Measurements from ENCODE around the gene ZFP57. TPM values are rescaled to one million over a fixed set of nuclear protein-coding genes. Genes with fewer than 3 reads are reported as not detected.

Gene ZFP57
- polyA plus RNA-seq, 4 donors: 0.14 to 0.19 (median 0.15) TPM; not detected in 1

- DNase-seq (ENCODE audit: low read depth in 4 of 4, low spot score in 3 of 4): no peak
These were observed 24.8 kb downstream of the ZFP57 start for GRCh38 chr6:29656157-29656556.

GRCh38 chr6:29655658-29656057, 25.3 kb downstream of the ZFP57 start:
- DNase-seq (ENCODE audit: low read depth in 4 of 4, low spot score in 3 of 4): no peak

- peak; percentile 45 to 58 (median 52) for DNase-seq (ENCODE audit: low read depth in 4 of 4, low spot score in 3 of 4)
These were observed 27.4 kb downstream of the ZFP57 start for GRCh38 chr6:29653452-29654038.

- DNase-seq (ENCODE audit: low read depth in 4 of 4, low spot score in 3 of 4): no peak
These were observed 28.8 kb downstream of the ZFP57 start for GRCh38 chr6:29652198-29652584.

- DNase-seq (ENCODE audit: low read depth in 4 of 4, low spot score in 3 of 4): no peak
These were observed 29.3 kb downstream of the ZFP57 start for GRCh38 chr6:29651413-29652197.

- DNase-seq (ENCODE audit: low read depth in 4 of 4, low spot score in 3 of 4): peak; percentile 96 to 98 (median 96)
These were observed 31.0 kb downstream of the ZFP57 start for GRCh38 chr6:29649701-29650673.

GRCh38 chr6:29647927-29648642, 32.9 kb downstream of the ZFP57 start:
- DNase-seq (ENCODE audit: low read depth in 4 of 4, low spot score in 3 of 4): no peak

- DNase-seq (ENCODE audit: low read depth in 4 of 4, low spot score in 3 of 4): no peak
These were observed 39.4 kb downstream of the ZFP57 start for GRCh38 chr6:29641430-29642148.

GRCh38 chr6:29637247-29637646, 43.7 kb downstream of the ZFP57 start:
- no peak for DNase-seq (ENCODE audit: low read depth in 4 of 4, low spot score in 3 of 4)

GRCh38 chr6:29633534-29633905, 47.4 kb downstream of the ZFP57 start:
- peak in 2 of 4 donors; percentile 10 to 23 for DNase-seq (ENCODE audit: low read depth in 4 of 4, low spot score in 3 of 4)

- DNase-seq (ENCODE audit: low read depth in 4 of 4, low spot score in 3 of 4): peak; percentile 76 to 87 (median 83)
These were observed 48.0 kb downstream of the ZFP57 start, which contains the start of gene GABBR1 for GRCh38 chr6:29632789-29633533. Gene GABBR1 (minus strand): TSS chr6:29633183. CDS start chr6:29632385, 798 bp downstream.

GRCh38 chr6:29631860-29632731, 48.9 kb downstream of the ZFP57 start:
- peak in 2 of 4 donors; percentile 30 to 35 for DNase-seq (ENCODE audit: low read depth in 4 of 4, low spot score in 3 of 4)

- DNase-seq (ENCODE audit: low read depth in 4 of 4, low spot score in 3 of 4): no peak
These were observed 49.6 kb downstream of the ZFP57 start for GRCh38 chr6:29631209-29631810.

GRCh38 chr6:29630315-29630714, 50.6 kb downstream of the ZFP57 start:
- DNase-seq (ENCODE audit: low read depth in 4 of 4, low spot score in 3 of 4): no peak

GRCh38 chr6:29629571-29629970, 51.4 kb downstream of the ZFP57 start:
- DNase-seq (ENCODE audit: low read depth in 4 of 4, low spot score in 3 of 4): no peak

GRCh38 chr6:29628419-29629281, 52.3 kb downstream of the ZFP57 start:
- peak in 3 of 4 donors; percentile 65 to 74 (median 71) for DNase-seq (ENCODE audit: low read depth in 4 of 4, low spot score in 3 of 4)
